ENCODE measurements around the gene CDC42. TPM values are rescaled to one million over a fixed set of nuclear protein-coding genes. Genes with fewer than 3 reads are reported as not detected.
A peak's percentile ranks its signal among the peaks of the same experiment; 100 is the strongest.

The CDC42 gene
- total and polyA plus RNA-seq, 10 of the 15 experiments (the other 5 are each of a cell fraction or from before 2014, with no cell fraction given) = 184 to 479 (median 326) TPM

DNA sequence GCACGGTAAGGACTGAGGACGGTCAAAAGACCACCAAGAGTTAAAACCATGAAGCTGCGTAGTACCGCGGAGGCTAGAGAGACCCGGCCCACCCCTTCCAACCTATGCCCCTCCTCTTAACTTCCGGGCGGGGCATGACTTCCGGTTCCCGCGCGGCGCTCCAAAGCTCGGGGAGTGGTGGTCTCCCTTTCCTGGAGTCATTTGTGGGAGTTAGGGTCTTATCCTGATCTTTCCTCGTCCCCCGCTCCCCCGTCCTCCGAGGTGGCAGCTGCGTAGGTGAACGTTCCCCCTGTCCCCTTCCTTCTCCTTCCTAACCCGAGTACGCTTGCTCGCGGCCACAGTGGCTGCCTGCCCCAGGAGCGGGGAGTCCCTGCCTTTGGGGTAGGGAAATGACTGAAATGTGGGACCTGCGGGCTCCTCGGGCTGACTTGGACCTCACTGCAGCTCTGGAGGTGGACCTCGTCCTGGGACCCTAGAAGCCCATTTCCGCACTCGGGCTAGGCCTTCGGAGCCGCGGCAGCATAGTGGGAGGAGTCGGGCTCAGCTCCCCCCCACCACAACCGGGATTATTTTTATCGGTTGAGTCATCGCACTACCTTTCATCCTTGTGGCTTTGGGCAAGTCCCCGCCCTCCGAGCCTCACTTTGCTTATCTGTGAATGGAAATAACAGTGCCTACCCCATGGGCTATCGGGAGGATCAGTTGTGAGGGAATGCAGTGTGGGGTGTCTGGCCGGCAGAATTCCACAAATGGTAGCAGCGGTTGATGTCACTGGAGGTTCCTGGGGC lies 26.9 kb upstream of the CDC42 start (continued):
- TF ChIP-seq PBX3 (IDR thresholded peaks at IDR 0.05; ENCODE audit: insufficient replicate concordance, low read depth, low read length) (peak; percentile 2), FOXM1 (IDR thresholded peaks at IDR 0.05; ENCODE audit: low read depth, low read length) (peak; percentile 43; the same call in 1 of the 2 replicates), POU2F2 (IDR thresholded peaks at IDR 0.05; ENCODE audit: borderline replicate concordance, low read depth, low read length) (peak; percentile 82; the same call in 1 of the 3 replicates), NBN (IDR thresholded peaks at IDR 0.05) (peak; percentile 85; the same call in 1 of the 2 replicates), RELB (IDR thresholded peaks at IDR 0.05; ENCODE audit: low read depth) (peak; percentile 83), MTA2 (IDR thresholded peaks at IDR 0.05; ENCODE audit: low read depth) (0 out of 2 replicates have a peak, but pooled peaks have one; percentile 36), EGR1 (IDR thresholded peaks at IDR 0.05; ENCODE audit: borderline replicate concordance in 1 of 2, low read depth in 2 of 2, low read length in 2 of 2) (0 out of 3 replicates have a peak, but pooled peaks of 1 of the 2 experiments have one; percentile 9), DPF2 (IDR thresholded peaks at IDR 0.05) (peak; percentile 85), RB1 (IDR thresholded peaks at IDR 0.05; ENCODE audit: borderline replicate concordance) (peak; percentile 92; the same call in 1 of the 2 replicates), REST (IDR thresholded peaks at IDR 0.05; ENCODE audit: low read depth, low read length) (no peak; the same call in 1 of the 2 replicates), BRCA1 (IDR thresholded peaks at IDR 0.05; ENCODE audit: low read depth, low read length) (no peak), HDAC2 (IDR thresholded peaks at IDR 0.05) (no peak), TCF12 (IDR thresholded peaks at IDR 0.05; ENCODE audit: low read depth, low read length) (no peak), HSF1 (IDR thresholded peaks at IDR 0.05; ENCODE audit: low read depth, low read length) (no peak)
- TF ChIP-seq, protein P1, sequence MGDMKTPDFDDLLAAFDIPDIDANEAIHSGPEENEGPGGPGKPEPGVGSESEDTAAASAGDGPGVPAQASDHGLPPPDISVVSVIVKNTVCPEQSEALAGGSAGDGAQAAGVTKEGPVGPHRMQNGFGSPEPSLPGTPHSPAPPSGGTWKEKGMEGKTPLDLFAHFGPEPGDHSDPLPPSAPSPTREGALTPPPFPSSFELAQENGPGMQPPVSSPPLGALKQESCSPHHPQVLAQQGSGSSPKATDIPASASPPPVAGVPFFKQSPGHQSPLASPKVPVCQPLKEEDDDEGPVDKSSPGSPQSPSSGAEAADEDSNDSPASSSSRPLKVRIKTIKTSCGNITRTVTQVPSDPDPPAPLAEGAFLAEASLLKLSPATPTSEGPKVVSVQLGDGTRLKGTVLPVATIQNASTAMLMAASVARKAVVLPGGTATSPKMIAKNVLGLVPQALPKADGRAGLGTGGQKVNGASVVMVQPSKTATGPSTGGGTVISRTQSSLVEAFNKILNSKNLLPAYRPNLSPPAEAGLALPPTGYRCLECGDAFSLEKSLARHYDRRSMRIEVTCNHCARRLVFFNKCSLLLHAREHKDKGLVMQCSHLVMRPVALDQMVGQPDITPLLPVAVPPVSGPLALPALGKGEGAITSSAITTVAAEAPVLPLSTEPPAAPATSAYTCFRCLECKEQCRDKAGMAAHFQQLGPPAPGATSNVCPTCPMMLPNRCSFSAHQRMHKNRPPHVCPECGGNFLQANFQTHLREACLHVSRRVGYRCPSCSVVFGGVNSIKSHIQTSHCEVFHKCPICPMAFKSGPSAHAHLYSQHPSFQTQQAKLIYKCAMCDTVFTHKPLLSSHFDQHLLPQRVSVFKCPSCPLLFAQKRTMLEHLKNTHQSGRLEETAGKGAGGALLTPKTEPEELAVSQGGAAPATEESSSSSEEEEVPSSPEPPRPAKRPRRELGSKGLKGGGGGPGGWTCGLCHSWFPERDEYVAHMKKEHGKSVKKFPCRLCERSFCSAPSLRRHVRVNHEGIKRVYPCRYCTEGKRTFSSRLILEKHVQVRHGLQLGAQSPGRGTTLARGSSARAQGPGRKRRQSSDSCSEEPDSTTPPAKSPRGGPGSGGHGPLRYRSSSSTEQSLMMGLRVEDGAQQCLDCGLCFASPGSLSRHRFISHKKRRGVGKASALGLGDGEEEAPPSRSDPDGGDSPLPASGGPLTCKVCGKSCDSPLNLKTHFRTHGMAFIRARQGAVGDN (IDR thresholded peaks at IDR 0.05) = no peak; the same call in none of the 2 replicates

Data from GM12878 (cell line).